GM10266 (cell line): Measurements from ENCODE around the gene ALDH1L1.

Experiments
- DNase-seq: peaks from one replicate; pipeline ENCODE4 v3.0.0; 2012; ENCODE audit errors: extremely low spot score
- TF ChIP-seq, protein P1 (sequence below): IDR thresholded peaks from 2 replicates; pipeline ENCODE4 v1.5.1; 2012; ENCODE audit warnings: mild to moderate bottlenecking, low read depth; ENCODE audit not compliant: control insufficient read depth, insufficient read depth; ENCODE audit errors: missing control alignments

ALDH1L1 gene

DNA sequence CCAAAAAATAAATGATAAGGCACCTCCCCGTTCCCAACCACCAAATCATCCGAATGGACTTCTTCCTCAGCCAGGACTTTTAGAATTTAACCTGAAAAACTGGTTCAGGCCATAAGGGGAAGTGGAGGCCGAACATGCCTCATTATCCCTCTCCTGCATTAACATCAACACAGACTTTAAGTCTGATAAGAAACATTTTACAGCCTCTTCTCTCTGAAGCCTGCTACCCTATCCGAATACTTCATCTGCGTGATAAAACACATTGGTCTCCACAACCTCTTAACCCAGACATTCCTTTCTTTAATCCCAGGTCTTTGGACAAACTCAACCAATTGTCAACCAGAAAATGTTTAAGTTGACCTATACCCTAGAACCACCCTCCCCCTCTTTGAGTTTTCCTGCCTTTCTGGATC lies 95.6 kb downstream of the ALDH1L1 start:
- TF ChIP-seq, protein P1, sequence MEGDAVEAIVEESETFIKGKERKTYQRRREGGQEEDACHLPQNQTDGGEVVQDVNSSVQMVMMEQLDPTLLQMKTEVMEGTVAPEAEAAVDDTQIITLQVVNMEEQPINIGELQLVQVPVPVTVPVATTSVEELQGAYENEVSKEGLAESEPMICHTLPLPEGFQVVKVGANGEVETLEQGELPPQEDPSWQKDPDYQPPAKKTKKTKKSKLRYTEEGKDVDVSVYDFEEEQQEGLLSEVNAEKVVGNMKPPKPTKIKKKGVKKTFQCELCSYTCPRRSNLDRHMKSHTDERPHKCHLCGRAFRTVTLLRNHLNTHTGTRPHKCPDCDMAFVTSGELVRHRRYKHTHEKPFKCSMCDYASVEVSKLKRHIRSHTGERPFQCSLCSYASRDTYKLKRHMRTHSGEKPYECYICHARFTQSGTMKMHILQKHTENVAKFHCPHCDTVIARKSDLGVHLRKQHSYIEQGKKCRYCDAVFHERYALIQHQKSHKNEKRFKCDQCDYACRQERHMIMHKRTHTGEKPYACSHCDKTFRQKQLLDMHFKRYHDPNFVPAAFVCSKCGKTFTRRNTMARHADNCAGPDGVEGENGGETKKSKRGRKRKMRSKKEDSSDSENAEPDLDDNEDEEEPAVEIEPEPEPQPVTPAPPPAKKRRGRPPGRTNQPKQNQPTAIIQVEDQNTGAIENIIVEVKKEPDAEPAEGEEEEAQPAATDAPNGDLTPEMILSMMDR, result no peak
- no peak for DNase-seq

DNA sequence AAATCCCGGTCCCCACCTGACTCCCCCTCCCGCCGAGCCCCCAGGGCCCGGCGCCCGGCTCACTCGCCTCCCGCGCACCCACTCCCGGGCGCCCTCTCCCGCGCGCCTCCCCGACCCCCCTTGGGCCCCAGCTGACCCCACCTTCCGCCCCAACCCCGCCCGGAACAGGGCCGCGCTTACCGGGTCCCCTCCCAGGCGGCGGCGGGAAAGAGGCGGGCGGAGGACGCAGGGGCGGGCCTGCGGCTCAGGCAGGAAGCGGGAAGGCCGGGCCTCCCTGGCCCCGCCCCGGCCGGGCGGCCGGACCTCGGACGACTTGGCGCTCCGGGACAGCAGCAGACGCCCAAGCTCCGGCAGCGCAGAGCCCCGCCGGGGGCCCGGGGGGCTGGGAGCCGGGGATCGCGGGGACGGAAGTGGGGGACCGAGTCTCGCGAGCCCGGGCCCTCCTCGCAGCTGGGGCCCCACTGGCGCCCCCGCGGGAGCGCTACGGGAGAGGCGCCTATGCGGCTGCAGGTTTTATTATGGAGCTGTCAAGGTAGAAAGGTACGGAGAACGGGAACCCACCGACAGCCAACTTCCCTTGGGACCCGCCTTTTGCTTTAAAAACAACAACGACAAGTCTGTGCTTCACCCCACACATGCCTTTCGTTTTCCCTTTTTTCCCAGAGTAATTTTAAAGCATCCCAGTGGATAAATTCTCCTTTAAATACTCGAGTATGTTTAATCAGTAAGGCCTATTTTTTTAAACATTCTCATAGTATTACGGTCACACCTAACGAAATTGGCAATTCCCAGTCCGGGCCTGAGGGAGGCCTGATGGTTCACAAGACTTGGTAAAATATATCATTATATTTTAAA lies 96.2 kb downstream of the ALDH1L1 start, which contains the start of gene SLC41A3:
TSS of gene SLC41A3 (minus strand) at position 212 of the 855 bp plus-strand sequence. CDS start 15,905 bp downstream, outside the sequence.
- TF ChIP-seq, protein P1, result peak; percentile 60
- DNase-seq, result peak; percentile 96

DNA sequence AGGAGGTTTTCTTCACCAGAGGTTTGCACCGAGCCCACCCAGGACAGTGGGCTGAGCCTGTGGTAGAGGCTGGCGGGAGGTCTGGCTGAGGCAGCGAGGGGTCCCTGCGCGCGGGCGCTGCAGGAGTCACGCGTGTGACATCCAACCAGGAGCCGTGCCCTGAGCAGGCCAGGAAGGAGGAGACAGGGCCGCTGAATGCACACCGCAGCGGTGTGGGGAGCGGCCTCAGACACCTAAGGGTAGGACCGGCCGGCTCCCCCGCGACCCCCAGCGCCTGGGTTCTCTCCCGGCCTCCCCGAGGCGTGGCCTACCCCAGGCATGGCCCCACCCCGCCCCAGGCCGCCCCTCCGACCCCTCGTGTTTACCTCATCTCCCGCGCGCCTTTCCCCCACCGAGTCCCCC lies 96.9 kb downstream of the ALDH1L1 start:
- TF ChIP-seq, protein P1, result no peak
- peak; percentile 64 for DNase-seq

DNA sequence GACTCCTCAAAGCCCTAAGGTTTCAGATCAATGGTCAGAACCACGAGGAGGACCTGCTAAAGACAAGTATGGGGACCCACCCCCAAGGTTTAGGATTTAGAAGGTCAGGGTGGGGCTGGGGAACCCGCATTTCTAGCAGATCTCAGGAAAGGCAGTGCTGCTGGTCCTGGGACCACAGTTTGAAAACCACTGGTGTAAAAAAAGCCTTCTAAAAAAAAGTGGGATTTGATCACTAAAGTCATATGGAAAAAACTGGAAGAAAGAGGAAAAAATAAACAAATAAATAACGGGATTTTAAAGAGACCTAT lies 97.3 kb downstream of the ALDH1L1 start:
- TF ChIP-seq, protein P1, result no peak
- no peak for DNase-seq

DNA sequence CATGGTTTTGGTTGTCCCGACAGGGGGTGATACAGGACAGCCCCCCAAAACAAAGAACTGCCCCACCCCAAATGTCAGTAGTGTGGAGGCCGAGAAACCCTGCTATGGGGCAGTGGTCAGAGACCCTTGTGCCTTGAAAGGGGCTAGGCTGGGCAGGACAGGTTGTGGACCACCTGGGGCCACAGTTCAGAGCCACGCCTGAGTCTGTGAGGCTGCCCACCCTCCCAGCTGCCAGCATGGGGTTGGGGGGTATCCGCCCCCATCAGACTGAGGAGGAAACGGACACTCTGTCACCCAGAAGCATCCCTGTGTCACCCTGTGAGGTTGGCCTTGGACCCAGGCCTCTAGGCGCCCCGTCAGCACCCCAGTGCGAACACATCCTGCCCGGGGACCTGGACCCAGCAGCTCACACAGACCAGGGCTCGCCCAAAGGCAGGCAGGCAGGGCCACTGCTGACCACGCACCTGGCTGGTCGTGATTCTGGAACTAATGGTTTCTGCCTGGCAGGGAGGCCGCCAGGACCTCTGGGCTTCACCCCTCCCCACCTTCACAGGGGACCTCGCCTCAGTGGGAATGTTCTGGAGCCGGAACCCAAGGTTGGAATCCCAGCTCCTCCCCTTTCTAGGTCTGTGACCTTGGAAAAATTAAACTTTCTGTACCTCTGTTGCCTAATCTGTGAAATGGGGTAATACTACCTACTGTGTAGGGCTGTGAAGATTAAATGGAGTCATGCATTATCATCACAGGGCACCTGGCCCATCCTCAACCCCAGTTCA lies 97.8 kb downstream of the ALDH1L1 start:
- TF ChIP-seq, protein P1, result no peak
- no peak for DNase-seq

DNA sequence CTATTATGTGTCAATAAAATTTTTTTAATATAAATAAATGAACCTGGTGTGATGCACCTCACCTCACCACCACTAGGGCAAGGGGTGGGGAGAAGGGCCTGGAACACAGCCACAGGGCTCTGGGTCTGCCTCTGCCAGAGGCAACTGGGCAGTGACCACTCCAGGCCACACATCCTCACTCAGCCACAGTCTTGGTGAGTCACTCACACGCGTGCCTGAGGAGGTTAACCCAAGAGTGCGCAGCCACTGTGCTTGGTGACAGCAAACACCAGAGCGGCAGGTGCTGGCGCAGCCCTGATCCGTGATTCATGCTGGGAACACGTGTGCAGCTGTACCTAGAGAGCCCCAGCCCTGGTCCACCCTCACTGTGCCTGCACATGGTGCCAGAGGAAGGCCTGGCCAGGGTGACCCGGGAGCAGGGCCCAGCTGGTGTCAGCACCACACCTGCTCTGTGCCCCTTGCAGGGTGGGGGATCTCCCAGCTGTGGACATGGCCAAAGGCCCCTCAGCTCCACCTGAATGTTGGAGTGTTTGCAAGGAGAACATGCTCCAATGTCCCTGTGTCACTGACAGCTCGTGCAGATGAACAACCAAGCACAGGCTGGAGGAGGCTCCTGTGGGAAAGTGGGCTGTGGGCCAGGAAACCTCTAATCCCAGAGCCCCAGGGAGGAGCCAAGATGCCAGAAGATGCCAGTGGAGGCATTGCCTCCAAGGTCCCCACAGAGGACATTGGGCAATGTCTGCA lies 98.6 kb downstream of the ALDH1L1 start:
- TF ChIP-seq, protein P1, result no peak
- no peak for DNase-seq
